ENCODE measurements around the gene HEPACAM2. TPM values are rescaled to one million over a fixed set of nuclear protein-coding genes. Genes with fewer than 3 reads are reported as not detected.

The HEPACAM2 gene
- total RNA-seq, 1 donor from 2014 or later = not detected

DNA sequence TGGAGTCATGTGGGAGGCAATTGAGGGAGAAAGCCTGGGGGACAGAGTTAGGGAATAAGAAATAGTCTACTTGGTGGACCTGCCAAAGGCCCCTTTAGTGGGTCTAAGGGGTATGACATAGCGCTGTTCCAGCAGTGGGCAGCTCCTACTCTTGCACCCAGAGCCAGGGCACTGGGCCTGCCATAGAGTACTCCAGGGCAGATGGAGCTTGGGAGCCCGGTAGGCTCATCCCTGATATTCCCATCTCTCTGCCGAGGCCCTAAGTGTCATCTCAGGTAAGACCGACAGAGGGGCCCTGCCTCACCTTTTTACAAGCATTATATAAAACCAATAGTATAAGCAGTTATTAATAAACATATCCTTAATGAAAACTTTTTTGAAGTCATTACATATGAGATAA is 87.7 kb downstream of the HEPACAM2 start:
- DNase-seq (ENCODE audit: low spot score) = no peak
- Mint-ChIP-seq H3K9me3 (peaks cover 34% of the 10 kb centered on the region), H3K27ac (no peak overlapping the region), H3K4me3 (no peak overlapping the region), H3K27me3 (ENCODE audit: insufficient read depth) (no peaks in the 10 kb centered on the region), H3K36me3 (ENCODE audit: low read depth) (peaks cover 46% of the 10 kb centered on the region), H3K4me1 (ENCODE audit: low read depth) (peaks cover 14% of the 10 kb centered on the region)
- intact Hi-C loops (cut with micrococcal nuclease) = no loop called here

Other genes with a start within 250 kb of the HEPACAM2 start
- 11.5 and 11.8 TPM in 2 replicates for gene SAMD9, start 108.5 kb downstream of the HEPACAM2 start, total RNA-seq
- 17.2 and 22.4 TPM in 2 replicates for gene SAMD9L, start 78.1 kb downstream of the HEPACAM2 start, total RNA-seq
- gene VPS50, start 5.9 kb upstream of the HEPACAM2 start, total RNA-seq = 16.7 and 17.0 TPM in 2 replicates

All from activated T-helper 1 cell treated with anti-CD3 and anti-CD28 coated beads, Interleukin-12 subunit alpha, Interleukin-12 subunit beta, Interleukin-2, Interleukin-4 antibody, amounts not matched to agents 30 ng/mL and 10 ng/mL and 1 ng/mL, durations not matched to agents 14 hours and 24 hours and 36 hours (primary cell).